OCI-LY7 (cell line): ENCODE measurements around the gene TNC. TPM values are rescaled to one million over a fixed set of nuclear protein-coding genes. Genes with fewer than 3 reads are reported as not detected.

Experiments
- BruUV-seq: library from RNA; stranded (reverse); fragments of 400-500 nt; replicated peaks from 2 replicates; lab custom pipeline; 2021; lab: Mats Ljungman, UMichigan
- CTCF ChIA-PET: fragments of 300-600 bp; sonication (Branson Sonifier 250); formaldehyde crosslinking; loops from one replicate; lab custom pipeline; 2022; ENCODE audit warnings: antibody characterized with exemption; ENCODE audit not compliant: unreplicated experiment; lab: Charles Lee
- POLR2A ChIA-PET: fragments of 300-600 bp; sonication (Branson Sonifier 250); formaldehyde crosslinking; loops from one replicate; lab custom pipeline; 2022; ENCODE audit warnings: antibody characterized with exemption; lab: Charles Lee
- DNase-seq: peaks from one replicate; pipeline ENCODE4 v3.0.0-alpha.2; 2015; ENCODE audit warnings: low spot score
- H2AFZ ChIP-seq: fragments of 200-600 bp; sonication (generic), shearing (Covaris generic); 2 replicates; pipeline ENCODE4 v1.6.1; 2014; ENCODE audit warnings: mild to moderate bottlenecking, antibody characterized with exemption, low read length, moderate library complexity
- H3K27ac ChIP-seq: fragments of 200-600 bp; sonication (generic); 2 replicates; pipeline ENCODE4 v1.5.1; 2014; ENCODE audit warnings: mixed run types, low read depth, mild to moderate bottlenecking, moderate library complexity, low read length, inconsistent platforms; ENCODE audit not compliant: poor library complexity, severe bottlenecking
- H3K36me3 ChIP-seq: fragments of 200-600 bp; sonication (generic); 2 replicates; pipeline ENCODE4 v1.6.1; 2014; ENCODE audit warnings: mild to moderate bottlenecking, antibody characterized with exemption, low read length, moderate library complexity, mixed read lengths; ENCODE audit not compliant: insufficient read depth
- H3K4me1 ChIP-seq: fragments of 200-600 bp; sonication (generic); 2 replicates; pipeline ENCODE4 v1.5.1; 2014; ENCODE audit warnings: mild to moderate bottlenecking, low read length; ENCODE audit not compliant: insufficient read depth, poor library complexity, severe bottlenecking
- H3K4me2 ChIP-seq: fragments of 200-600 bp; sonication (generic); 2 replicates; pipeline ENCODE4 v1.6.1; 2014; ENCODE audit warnings: mild to moderate bottlenecking, low read length
- H3K4me3 ChIP-seq: fragments of 200-600 bp; sonication (generic); 2 replicates; pipeline ENCODE4 v1.5.1; 2014; ENCODE audit warnings: mild to moderate bottlenecking, low read depth, low read length; ENCODE audit not compliant: poor library complexity, severe bottlenecking
- H3K79me2 ChIP-seq: fragments of 200-600 bp; sonication (generic); 2 replicates; pipeline ENCODE4 v1.6.1; 2016; ENCODE audit warnings: low read depth, mild to moderate bottlenecking, low read length, moderate library complexity, mixed read lengths; ENCODE audit not compliant: insufficient read depth
- H3K9me2 ChIP-seq: fragments of 200-600 bp; sonication (generic); 2 replicates; pipeline ENCODE4 v1.6.1; 2016; ENCODE audit warnings: mild to moderate bottlenecking, low read length, mixed read lengths; ENCODE audit not compliant: insufficient read depth
- H3K9me3 ChIP-seq: fragments of 200-600 bp; sonication (generic); 2 replicates; pipeline ENCODE4 v1.6.1; 2014; ENCODE audit warnings: mild to moderate bottlenecking, mixed run types, low read length, mixed read lengths
- H4K20me1 ChIP-seq: fragments of 200-600 bp; sonication (generic); 2 replicates; pipeline ENCODE4 v1.6.1; 2014; ENCODE audit warnings: mild to moderate bottlenecking, antibody characterized with exemption, low read length, moderate library complexity, mixed read lengths; ENCODE audit not compliant: insufficient read depth
- CTCF ChIP-seq: fragments of 200-600 bp; sonication (generic); conservative IDR thresholded peaks from 2 replicates; pipeline ENCODE4 v1.5.1; 2014; ENCODE audit warnings: mild to moderate bottlenecking, antibody characterized with exemption, low read length, moderate library complexity, mixed read lengths
- EZH2phosphoT487 ChIP-seq: fragments of 200-600 bp; sonication (generic); IDR thresholded peaks from 2 replicates; pipeline ENCODE4 v1.6.1; 2018; ENCODE audit warnings: low read depth, borderline replicate concordance, mild to moderate bottlenecking, mixed run types, antibody characterized with exemption, low read length, moderate library complexity, mixed read lengths
- intact Hi-C: fragments of 100-400 bp; cut with micrococcal nuclease; formaldehyde crosslinking; loops from one replicate; pipeline ENCODE4 v1.10.0; 2022; ENCODE audit not compliant: unreplicated experiment
- total RNA-seq, 2 experiments: library from RNA; depleted of rRNA in 1 of 2; stranded (reverse); fragments of >200 nt in 1 of 2; shearing (Covaris generic) in 1 of 2; gene quantifications; 2 replicates each; pipeline ENCODE4 v1.2.3, GENCODE V29; 2014 to 2022

The TNC gene
- total RNA-seq, 2 experiments from 2014 or later = not detected

- TF ChIP-seq CTCF = no peak
- no peak for TF ChIP-seq EZH2phosphoT487
- Histone ChIP-seq H2AFZ (no peak overlapping the region), H4K20me1 (no peaks in the 10 kb centered on the region), H3K27ac (no peak overlapping the region), H3K9me3 (no peaks in the 10 kb centered on the region), H3K9me2 (no peaks in the 10 kb centered on the region), H3K4me1 (no peaks in the 10 kb centered on the region), H3K4me3 (no peak overlapping the region), H3K36me3 (no peaks in the 10 kb centered on the region), H3K79me2 (no peaks in the 10 kb centered on the region), H3K4me2 (no peak overlapping the region)
- POLR2A ChIA-PET = no interaction called here
- intact Hi-C loops = no loop called here
- DNase-seq = no peak
- no TSS peak for BruUV-seq
- CTCF ChIA-PET = no interaction called here
These were observed 8.5 kb downstream of the TNC start for GRCh38 chr9:115109486-115109885.

- no peak overlapping the region for H3K27ac ChIP-seq
- no peaks in the 10 kb centered on the region for H3K4me1 ChIP-seq
- POLR2A ChIA-PET = interaction anchor here (0.7 kb wide), 1 partner anchor 17 kb away, joined by 3 read pairs; no protein-coding TSS in a partner anchor
- H3K79me2 ChIP-seq = no peaks in the 10 kb centered on the region
- no peak for DNase-seq
- H3K9me3 ChIP-seq = no peaks in the 10 kb centered on the region
- intact Hi-C loops = no loop called here
- no peak overlapping the region for H3K4me3 ChIP-seq
- H3K9me2 ChIP-seq = no peaks in the 10 kb centered on the region
- H2AFZ ChIP-seq = no peak overlapping the region
- H3K4me2 ChIP-seq = no peak overlapping the region
- CTCF ChIA-PET = no interaction called here
- no peaks in the 10 kb centered on the region for H3K36me3 ChIP-seq
- no TSS peak for BruUV-seq
- TF ChIP-seq CTCF = no peak
- no peak for TF ChIP-seq EZH2phosphoT487
- H4K20me1 ChIP-seq = no peaks in the 10 kb centered on the region
These were observed 10.3 kb downstream of the TNC start for GRCh38 chr9:115107701-115108100.

GRCh38 chr9:115106642-115107041, 11.3 kb downstream of the TNC start:
- intact Hi-C loops = no loop called here
- H3K4me2 ChIP-seq = no peak overlapping the region
- DNase-seq = no peak
- ChIA-PET POLR2A (no interaction called here), CTCF (no interaction called here)
- H3K27ac ChIP-seq = no peak overlapping the region
- TF ChIP-seq CTCF (no peak), EZH2phosphoT487 (no peak)
- H2AFZ ChIP-seq = no peak overlapping the region
- BruUV-seq = no TSS peak
- H4K20me1 ChIP-seq = no peaks in the 10 kb centered on the region
- H3K9me3 ChIP-seq = no peaks in the 10 kb centered on the region
- H3K79me2 ChIP-seq = no peaks in the 10 kb centered on the region
- H3K4me3 ChIP-seq = no peak overlapping the region
- no peaks in the 10 kb centered on the region for H3K4me1 ChIP-seq
- H3K36me3 ChIP-seq = no peaks in the 10 kb centered on the region
- H3K9me2 ChIP-seq = no peaks in the 10 kb centered on the region
